HG02759 (cell line): ENCODE results near the gene LAMA5.

Experiments
- ATAC-seq: cut with Tn5 transposase; IDR thresholded peaks from one replicate; pipeline ENCODE4 v1.9.1; 2021; ENCODE audit warnings: mild to moderate bottlenecking, moderate library complexity; ENCODE audit not compliant: unreplicated experiment

LAMA5 gene

GRCh38 chr20:62372042-62372993, 5.2 kb upstream of the LAMA5 start:
- ATAC-seq, result no peak

DNA sequence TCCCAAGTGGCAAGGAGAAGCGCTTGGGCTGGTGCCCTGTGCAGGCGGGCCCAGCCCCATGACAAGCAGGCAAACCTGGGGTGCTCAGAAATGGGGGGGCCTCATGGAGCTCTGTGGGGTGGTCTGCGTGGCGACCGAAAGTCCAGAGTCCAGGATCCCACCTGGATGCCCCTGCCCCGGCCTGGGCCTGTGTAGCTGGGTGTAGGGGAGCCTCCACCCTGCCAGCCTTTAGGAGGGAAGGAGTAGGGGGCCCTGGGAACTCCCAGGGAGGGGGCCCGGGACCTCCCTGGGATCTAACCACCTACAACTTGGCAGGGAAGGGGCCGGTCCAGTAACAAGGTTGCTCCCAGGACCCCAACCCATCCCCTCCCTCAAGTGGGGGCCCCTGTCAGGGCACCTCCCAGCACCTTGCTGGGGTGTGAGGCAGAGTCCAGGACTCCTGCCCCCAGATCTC, 4.5 kb upstream of the LAMA5 start:
- ATAC-seq, result no peak

DNA sequence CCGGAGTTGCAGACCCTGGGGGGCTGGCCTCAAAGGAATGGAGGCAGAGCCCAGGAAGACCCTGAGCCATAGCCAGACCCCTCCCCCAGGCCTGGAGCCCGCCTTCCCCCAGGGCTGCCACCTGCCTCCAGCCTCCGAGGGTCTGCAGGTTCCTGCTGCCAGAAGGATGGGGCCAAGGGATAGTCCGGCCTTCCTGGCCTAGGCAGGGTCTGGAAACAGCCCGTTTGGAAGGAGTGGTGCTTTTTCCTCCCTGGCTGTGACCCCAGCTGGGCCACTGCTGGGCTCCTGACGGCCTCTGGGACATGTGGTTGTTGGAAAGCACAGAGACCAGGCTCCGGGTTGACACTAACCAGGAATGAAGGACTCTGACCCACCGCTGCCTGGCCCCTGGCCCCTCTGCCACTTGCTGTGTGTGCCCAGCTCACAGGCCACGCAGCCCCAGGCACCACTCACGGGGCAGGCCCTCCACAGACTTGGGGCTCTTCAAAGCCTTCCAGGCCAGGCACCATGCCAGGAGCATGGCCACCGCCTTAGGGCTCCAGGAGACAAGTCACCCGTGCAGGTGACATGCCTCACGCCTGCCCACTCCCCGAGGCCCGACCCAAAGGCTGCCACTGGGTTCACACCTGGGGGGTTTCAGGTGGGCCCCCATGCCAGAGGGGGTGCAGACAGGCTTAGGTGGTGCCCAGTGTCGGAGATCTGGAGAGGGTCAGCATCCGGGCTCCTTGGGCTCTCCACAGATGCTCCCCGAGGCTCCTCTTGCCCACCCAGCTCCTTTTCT, 3.9 kb upstream of the LAMA5 start:
- ATAC-seq, result no peak

DNA sequence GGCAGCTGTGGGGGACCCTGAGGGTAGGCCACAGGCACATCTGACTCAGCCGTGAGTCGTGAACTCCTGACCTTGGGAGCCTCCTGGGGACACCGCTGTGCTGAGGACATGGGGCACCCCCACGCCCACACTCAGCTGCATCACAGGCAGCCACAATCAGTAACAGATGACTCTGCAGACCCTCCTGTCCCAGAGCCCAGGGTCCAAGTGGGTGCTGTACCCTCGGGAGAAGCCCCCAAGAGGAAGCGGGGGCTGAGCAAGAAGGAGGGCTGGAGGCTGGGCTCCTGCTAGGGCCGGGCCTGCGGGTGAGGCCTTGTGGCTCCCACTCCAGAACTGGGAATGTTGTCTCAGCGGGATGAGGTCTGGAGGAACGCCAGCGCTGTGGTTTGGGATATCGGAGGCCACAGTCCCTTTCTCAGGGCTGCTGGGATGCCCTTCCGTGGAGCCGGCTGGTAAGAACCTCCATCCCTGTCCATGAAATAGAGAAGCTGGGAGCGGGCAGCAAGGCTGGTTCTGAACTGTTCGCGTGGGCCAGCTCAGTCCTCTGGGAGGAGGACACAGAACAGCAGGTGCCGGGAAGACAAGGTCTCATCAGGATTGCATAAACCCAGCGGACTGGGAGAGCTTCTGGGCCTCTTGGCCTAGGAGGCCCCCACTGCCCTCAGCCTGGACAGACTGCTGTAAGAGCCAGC, 3.1 kb upstream of the LAMA5 start:
- peak; percentile 33 for ATAC-seq

DNA sequence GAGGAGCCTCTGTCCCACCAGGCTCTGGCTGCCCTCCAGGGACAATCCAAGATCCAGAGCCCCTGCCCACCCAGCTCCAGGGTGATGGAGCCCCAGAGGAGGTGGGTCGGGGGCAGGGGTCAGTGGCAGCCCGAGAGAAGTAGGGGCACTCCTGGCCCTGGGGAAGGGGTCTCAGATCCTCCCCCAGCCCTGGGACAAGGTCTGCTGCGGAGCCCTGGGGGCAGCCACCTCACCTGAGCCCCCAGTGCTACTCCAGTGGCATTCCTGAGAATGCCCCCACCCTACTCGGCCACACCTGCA, 2.7 kb upstream of the LAMA5 start:
- no peak for ATAC-seq

DNA sequence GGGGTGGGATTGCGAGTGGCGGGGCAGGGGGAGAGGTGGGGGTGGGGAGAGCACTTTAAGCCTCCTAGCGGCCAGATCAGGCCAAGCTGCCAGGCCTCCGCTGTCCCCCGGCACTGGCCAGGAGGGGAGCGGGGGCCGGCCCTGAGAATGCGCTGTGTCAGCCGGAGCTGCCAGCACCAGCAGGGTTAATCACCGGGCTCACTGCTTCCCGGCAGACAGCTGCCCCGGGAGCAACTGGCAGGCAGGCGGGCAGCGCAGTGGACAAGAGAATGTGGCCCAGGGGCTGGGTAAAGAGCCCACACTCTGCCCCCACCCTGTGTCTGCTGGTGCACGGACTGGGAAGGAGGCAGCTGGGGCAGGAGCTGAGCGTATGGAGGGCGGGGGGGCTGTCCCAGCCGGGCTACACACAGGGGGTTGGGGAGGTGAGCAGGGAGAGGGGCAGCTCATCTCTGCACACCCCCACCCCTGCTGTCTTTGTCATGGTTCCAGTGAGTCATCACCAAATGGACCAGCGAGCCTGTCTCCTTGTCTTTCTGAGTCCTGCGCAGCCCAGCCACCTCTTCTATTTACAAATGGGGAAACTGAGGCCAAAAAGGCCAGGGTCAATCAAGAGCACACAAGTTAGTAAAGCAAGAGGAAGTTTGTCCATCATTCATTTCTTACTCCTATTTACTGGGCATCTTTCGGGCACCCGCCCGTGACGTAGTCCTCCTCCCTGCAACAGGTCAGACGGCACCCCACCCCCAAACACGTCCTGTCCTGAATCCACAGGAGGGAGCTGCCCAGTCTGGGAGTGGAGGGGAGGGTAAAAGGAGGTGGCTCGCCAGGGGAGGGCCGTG, 2.1 kb upstream of the LAMA5 start:
- no peak for ATAC-seq

DNA sequence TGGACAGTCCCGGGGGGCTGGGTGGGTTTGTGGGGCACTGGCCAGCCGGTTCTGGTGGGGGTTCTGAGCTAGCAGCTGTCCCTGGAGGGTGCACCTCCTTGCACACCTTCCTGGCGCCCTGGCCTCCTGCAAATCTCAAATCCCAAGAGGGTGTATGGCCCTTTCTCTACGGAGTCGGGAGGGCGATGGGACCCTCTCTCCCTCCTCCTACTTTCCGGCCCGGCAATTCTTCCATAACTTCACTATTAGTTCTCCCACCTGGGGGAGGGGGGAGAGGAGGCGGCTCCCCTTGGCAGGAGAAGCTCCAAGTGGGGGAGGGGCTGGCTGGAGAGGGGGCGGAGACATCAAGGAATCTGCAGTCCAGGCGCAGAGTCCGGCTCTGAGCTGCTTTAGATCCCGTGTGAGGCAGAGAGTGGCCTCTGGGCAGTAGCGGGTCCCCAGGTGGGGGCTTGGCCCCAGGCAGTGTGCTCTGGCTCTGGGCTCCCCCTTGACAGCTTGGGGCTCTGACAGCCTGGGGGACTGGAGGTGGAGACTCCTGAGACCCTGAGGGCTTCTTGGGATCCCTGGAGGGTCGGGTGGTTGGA, 1.4 kb upstream of the LAMA5 start:
- no peak for ATAC-seq

DNA sequence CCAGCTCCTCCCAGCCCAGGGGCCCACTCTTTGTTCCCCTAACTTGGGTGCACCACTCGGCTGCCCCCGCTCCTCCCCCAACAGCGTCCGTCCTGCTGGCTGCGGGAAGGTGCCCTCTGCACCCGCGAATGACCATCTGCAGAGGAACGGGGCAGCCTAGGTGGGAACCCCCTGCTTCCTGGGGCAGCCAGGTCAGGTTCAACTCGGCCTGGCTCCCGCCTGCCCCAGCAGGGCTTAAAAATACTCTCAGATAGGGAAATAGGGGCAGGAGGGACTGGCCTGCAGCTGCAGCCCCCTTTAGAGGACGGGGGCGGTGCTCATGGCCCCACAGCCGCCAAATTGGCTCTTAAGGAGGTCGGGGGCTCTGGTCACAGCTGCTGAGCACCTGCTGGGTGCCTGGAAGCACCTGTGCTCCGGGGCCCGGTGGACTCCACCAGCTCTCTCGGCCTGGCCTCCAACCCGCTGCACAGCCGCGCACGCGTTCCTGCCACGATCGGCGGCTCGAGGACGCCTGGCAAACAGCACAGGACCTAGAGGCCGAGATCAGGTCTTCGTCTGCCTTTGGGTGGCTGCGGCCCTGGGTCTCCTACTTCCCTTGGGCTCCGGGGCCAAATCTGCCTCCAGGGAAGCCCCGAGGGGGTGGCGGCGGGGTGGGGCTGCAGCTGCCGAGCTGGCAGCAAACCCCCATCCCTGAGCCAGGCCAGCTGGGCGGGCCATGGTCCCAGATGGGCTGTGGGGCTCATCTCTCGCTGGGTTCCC, 700 bp upstream of the LAMA5 start:
- no peak for ATAC-seq

- peak; percentile 24 for ATAC-seq
These were observed 559 bp downstream of the LAMA5 start for GRCh38 chr20:62366370-62367135.

- no peak for ATAC-seq
These were observed 1.2 kb downstream of the LAMA5 start for GRCh38 chr20:62365814-62366369.

GRCh38 chr20:62364911-62365736, 2.0 kb downstream of the LAMA5 start:
- no peak for ATAC-seq

DNA sequence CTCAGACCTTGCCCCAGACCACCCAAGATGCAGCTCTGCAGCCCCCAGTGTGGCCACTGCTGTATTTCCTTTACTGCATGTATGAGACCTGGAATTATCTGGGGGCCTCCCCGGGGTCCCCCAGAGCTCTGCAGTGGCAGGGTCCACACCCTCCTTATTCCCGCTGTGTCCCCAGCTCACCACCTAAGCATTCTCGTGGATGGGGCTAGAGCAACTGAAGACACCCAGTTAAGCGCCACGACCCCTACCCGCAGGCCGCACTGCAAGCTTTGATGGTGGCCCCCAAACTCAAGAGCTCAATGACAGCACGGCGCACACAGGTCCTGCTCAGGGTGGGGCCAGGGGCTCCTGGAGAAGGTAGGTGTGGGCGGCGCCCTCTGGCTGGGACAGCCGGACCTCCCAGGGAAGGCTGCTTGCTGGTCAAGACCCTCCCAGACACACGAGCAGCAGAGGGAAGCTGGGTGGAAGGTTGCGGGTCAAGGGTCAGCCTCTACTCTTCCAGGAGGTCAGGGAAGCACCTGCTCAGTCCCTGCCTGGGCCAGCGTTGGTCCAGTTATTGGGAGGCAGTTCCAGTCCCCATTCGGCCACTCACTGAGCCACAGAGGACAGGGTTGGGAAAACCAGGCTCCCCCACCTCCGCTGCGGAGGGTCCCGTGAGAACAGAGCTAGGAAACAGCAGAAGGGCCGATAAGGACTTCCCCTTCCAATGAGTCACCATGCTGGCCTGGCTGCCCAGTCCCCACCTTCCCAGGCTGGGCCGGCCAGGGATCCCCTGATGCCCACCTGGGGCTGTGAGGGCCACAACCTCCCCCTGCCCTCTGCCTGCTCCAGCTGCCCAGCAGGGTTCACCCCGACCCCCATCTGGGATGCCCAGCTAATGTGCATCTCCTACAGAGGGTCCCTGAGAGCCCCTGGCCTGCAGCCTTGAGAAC, 2.9 kb downstream of the LAMA5 start:
- no peak for ATAC-seq

GRCh38 chr20:62362991-62363919, 3.9 kb downstream of the LAMA5 start:
- ATAC-seq, result no peak

- no peak for ATAC-seq
These were observed 4.5 kb downstream of the LAMA5 start for GRCh38 chr20:62362590-62362940.

- no peak for ATAC-seq
These were observed 5.1 kb downstream of the LAMA5 start for GRCh38 chr20:62361799-62362589.
